Measurements from ENCODE around the gene CLDN3. TPM values are rescaled to one million over a fixed set of nuclear protein-coding genes. Genes with fewer than 3 reads are reported as not detected.

Gene CLDN3
- total and polyA plus RNA-seq, 9 of the 15 experiments (the other 6 are each of a cell fraction or from before 2014, with no cell fraction given): 0.29 TPM; not detected in 8

DNA sequence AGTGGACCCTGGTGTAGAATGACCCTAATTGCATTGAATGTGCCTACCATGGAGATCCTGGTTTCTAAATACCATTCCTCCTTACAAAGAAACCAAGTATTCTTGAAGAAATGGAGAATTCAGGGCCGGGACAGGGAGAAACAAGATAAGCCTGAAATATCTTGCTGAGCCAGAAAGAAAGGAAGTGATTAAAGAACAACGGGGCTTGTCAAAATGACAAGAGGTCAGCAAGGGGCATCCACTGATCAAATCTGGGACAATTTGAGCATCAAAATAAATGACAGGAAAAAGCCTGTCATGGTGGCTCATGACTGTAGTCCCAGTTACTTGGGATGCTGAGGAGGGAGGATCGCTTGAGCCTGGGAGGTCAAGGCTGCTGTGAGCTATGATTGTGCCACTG is 39.6 kb downstream of the CLDN3 start (continued):
- TF ChIP-seq, protein P1, sequence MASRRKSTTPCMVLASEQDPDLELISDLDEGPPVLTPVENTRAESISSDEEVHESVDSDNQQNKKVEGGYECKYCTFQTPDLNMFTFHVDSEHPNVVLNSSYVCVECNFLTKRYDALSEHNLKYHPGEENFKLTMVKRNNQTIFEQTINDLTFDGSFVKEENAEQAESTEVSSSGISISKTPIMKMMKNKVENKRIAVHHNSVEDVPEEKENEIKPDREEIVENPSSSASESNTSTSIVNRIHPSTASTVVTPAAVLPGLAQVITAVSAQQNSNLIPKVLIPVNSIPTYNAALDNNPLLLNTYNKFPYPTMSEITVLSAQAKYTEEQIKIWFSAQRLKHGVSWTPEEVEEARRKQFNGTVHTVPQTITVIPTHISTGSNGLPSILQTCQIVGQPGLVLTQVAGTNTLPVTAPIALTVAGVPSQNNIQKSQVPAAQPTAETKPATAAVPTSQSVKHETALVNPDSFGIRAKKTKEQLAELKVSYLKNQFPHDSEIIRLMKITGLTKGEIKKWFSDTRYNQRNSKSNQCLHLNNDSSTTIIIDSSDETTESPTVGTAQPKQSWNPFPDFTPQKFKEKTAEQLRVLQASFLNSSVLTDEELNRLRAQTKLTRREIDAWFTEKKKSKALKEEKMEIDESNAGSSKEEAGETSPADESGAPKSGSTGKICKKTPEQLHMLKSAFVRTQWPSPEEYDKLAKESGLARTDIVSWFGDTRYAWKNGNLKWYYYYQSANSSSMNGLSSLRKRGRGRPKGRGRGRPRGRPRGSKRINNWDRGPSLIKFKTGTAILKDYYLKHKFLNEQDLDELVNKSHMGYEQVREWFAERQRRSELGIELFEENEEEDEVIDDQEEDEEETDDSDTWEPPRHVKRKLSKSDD (conservative IDR thresholded peaks at IDR 0.05; ENCODE audit: low read length): no peak
- peak; percentile 77 for TF ChIP-seq ARID1B (IDR thresholded peaks at IDR 0.05)
- no peak for TF ChIP-seq LEF1 (IDR thresholded peaks at IDR 0.05)

DNA sequence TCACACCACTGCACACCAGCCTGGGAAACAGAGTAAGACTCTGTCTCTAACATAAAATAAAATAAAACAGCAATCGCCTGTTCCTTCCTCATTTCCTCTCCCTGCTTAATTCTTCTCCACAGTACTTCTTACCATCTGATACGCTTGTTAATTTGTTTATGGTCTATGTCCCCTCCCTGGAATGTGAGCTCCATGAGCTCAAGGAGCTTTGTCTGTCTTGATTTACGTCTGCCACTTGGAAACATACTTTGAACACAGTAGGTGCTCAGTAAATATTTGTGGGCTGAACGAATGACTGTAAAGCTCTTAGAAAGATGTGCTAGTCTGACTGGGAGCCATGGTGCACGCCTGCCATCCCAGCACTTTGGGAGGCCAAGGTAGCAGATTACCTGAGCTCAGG is 41.5 kb downstream of the CLDN3 start:
- Histone ChIP-seq H3K4me2 (ENCODE audit: insufficient read depth, low read length) (no peak overlapping the region), H3K27ac (ENCODE audit: extremely low read depth, low read depth, low read length) (no peak overlapping the region), H3K9me1 (ENCODE audit: control insufficient read depth, insufficient read depth, low read length) (no peaks in the 10 kb centered on the region), H3K4me1 (replicated peaks in 1 of 2; ENCODE audit: control insufficient read depth in 2 of 2, insufficient read depth in 2 of 2, low read length in 2 of 2) (peaks cover 10 to 13% of the 10 kb centered on the region in 2 experiments; a peak in 4 of 5 replicates), H3K79me2 (ENCODE audit: control insufficient read depth, insufficient read depth, low read length) (no peaks in the 10 kb centered on the region), H4K20me1 (replicated peaks; ENCODE audit: control insufficient read depth, insufficient read depth, low read length) (peaks cover 3% of the 10 kb centered on the region; the same call in 1 of the 2 replicates), H3K4me3 (no peak overlapping the region), H3K36me3 (ENCODE audit: control insufficient read depth, insufficient read depth, low read length) (no peaks in the 10 kb centered on the region), H2AFZ (ENCODE audit: low read depth, low read length) (0 out of 2 replicates have a peak overlapping the region, but pooled peaks have one; percentile 34), H3K9ac (ENCODE audit: insufficient read depth in 1 of 2, low read depth in 2 of 2, low read length in 2 of 2) (peak overlapping the region in 1 of 2 experiments; percentile 41; a peak in 1 of 4 replicates), H3K27me3 (ENCODE audit: control insufficient read depth in 2 of 2, insufficient read depth in 2 of 2, low read length in 2 of 2) (no peaks in the 10 kb centered on the region; a peak in 1 of 5 replicates), H3K9me3 (replicated peaks; ENCODE audit: control insufficient read depth, insufficient read depth, low read depth, low read length) (no peaks in the 10 kb centered on the region)
- ChIA-PET CTCF (ENCODE audit: low intra/inter-chr PET ratio) (no interaction called here), POLR2A (interaction anchor here (0.6 to 1.6 kb wide), 4 partner anchors 10 to 236 kb away, joined by 3 to 6 read pairs (median 5); partner anchors contain the start of genes ABHD11 and BAZ1B)
- in situ Hi-C loops (cut with MboI) (no loop called here), intact Hi-C loops (cut with micrococcal nuclease) (no loop called here)
- no TSS peak for BruUV-seq (replicated peaks)
- WGBS (ENCODE audit: insufficient coverage, low coverage, missing lambda C conversion rate): 30% methylated on average over 5 of the region's 5 CpGs
- FAIRE-seq: no peak
- no peak for ATAC-seq
- no peak for DNase-seq (ENCODE audit: extremely low read depth in 1 of 4, low spot score in 3 of 4)
- TF ChIP-seq YY1 (IDR thresholded peaks at IDR 0.05; ENCODE audit: borderline replicate concordance in 1 of 3, control insufficient read depth in 1 of 3, extremely low read depth in 1 of 3, insufficient read depth in 3 of 3, insufficient read length in 1 of 3, insufficient replicate concordance in 2 of 3, low read depth in 1 of 3, low read length in 2 of 3) (no peak), MEF2A (IDR thresholded peaks at IDR 0.05; ENCODE audit: control insufficient read depth, low read depth, low read length) (no peak), ZNF707 (CRISPR knock-in tag; conservative IDR thresholded peaks at IDR 0.05) (no peak), RBFOX2 (IDR thresholded peaks at IDR 0.05; ENCODE audit: low read depth, low read length) (no peak), ZNF174 (CRISPR knock-in tag; IDR thresholded peaks at IDR 0.05) (no peak), PPARD (CRISPR knock-in tag; IDR thresholded peaks at IDR 0.05) (no peak), TCF7 (IDR thresholded peaks at IDR 0.05; ENCODE audit: borderline replicate concordance) (no peak)
- TF ChIP-seq, protein P2, sequence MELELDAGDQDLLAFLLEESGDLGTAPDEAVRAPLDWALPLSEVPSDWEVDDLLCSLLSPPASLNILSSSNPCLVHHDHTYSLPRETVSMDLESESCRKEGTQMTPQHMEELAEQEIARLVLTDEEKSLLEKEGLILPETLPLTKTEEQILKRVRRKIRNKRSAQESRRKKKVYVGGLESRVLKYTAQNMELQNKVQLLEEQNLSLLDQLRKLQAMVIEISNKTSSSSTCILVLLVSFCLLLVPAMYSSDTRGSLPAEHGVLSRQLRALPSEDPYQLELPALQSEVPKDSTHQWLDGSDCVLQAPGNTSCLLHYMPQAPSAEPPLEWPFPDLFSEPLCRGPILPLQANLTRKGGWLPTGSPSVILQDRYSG (tag; conservative IDR thresholded peaks at IDR 0.05; ENCODE audit: low read depth): no peak
- TF ChIP-seq, protein P3, sequence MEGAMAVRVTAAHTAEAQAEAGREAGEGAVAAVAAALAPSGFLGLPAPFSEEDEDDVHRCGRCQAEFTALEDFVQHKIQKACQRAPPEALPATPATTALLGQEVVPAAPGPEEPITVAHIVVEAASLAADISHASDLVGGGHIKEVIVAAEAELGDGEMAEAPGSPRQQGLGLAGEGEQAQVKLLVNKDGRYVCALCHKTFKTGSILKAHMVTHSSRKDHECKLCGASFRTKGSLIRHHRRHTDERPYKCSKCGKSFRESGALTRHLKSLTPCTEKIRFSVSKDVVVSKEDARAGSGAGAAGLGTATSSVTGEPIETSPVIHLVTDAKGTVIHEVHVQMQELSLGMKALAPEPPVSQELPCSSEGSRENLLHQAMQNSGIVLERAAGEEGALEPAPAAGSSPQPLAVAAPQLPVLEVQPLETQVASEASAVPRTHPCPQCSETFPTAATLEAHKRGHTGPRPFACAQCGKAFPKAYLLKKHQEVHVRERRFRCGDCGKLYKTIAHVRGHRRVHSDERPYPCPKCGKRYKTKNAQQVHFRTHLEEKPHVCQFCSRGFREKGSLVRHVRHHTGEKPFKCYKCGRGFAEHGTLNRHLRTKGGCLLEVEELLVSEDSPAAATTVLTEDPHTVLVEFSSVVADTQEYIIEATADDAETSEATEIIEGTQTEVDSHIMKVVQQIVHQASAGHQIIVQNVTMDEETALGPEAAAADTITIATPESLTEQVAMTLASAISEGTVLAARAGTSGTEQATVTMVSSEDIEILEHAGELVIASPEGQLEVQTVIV (CRISPR knock-in tag; IDR thresholded peaks at IDR 0.05; ENCODE audit: borderline replicate concordance): no peak
